B cell (primary cell): ENCODE data around the gene TRIM46. TPM values are rescaled to one million over a fixed set of nuclear protein-coding genes. Genes with fewer than 3 reads are reported as not detected.

ENCODE experiments used
- ATAC-seq: fragments of 200-7000 bp; cut with Tn5 transposase; one replicate; pipeline ENCODE4 v1.10.0; 2021; ENCODE audit warnings: low read depth, mild to moderate bottlenecking, moderate number of reproducible peaks, moderate library complexity
- CTCF ChIA-PET: fragments of 350-600 bp; sonication (Branson Sonifier 250); formaldehyde crosslinking; loops from one replicate; lab custom pipeline; 2021; ENCODE audit warnings: antibody characterized with exemption, inconsistent platforms; lab: Charles Lee
- POLR2A ChIA-PET: fragments of 350-600 bp; sonication (Branson Sonifier 250); formaldehyde crosslinking; loops from one replicate; lab custom pipeline; 2021; ENCODE audit warnings: antibody characterized with exemption; lab: Charles Lee
- DNase-seq: peaks from one replicate; pipeline ENCODE4 v3.0.0; 2013
- H2AFZ ChIP-seq: 2 replicates; pipeline ENCODE4 v1.6.1; 2012; ENCODE audit warnings: mild to moderate bottlenecking, low read depth, low read length; ENCODE audit not compliant: insufficient read depth, poor library complexity, severe bottlenecking
- H3K27ac ChIP-seq, 2 donors: 1 replicate in 1 of 2; 2 replicates in 1 of 2; pipeline ENCODE4 v1.5.1; 2012 to 2013; ENCODE audit warnings: low read length in 2 of 2, mild to moderate bottlenecking in 2 of 2, moderate library complexity in 1 of 2
- H3K27me3 ChIP-seq, 4 experiments: fragments of 200-600 bp in 1 of 4; sonication (generic) in 1 of 4; replicated peaks in 1 of 4; 1 replicate in 2 of 4; 2 replicates in 2 of 4; pipeline versions ENCODE4 v1.6.1 to v1.7.0; 2013 to 2016; ENCODE audit warnings: low read length in 3 of 4, mild to moderate bottlenecking in 2 of 4, mixed read lengths in 1 of 4, moderate library complexity in 1 of 4; ENCODE audit not compliant: insufficient read depth in 4 of 4, control insufficient read depth in 3 of 4; ENCODE audit errors: control extremely low read depth in 1 of 4
- H3K36me3 ChIP-seq, 2 experiments: replicated peaks in 1 of 2; 1 replicate in 1 of 2; 2 replicates in 1 of 2; pipeline versions ENCODE4 v1.6.1 to v1.7.1; 2013; ENCODE audit warnings: low read length in 1 of 2; ENCODE audit not compliant: insufficient read depth in 2 of 2, control insufficient read depth in 1 of 2; ENCODE audit errors: control extremely low read depth in 1 of 2, extremely low read depth in 1 of 2
- H3K4me1 ChIP-seq, 2 donors: fragments of 200-600 bp in 1 of 2; sonication (generic) in 1 of 2; 1 replicate in 1 of 2; 2 replicates in 1 of 2; pipeline versions ENCODE4 v1.5.1 to v1.6.1; 2013 to 2017; ENCODE audit warnings: low read length in 2 of 2; ENCODE audit not compliant: control insufficient read depth in 2 of 2, insufficient read depth in 2 of 2
- H3K4me2 ChIP-seq: replicated peaks from 2 replicates; pipeline ENCODE3; 2012; ENCODE audit warnings: mild to moderate bottlenecking, low read depth, low read length; ENCODE audit not compliant: poor library complexity, severe bottlenecking
- H3K4me3 ChIP-seq, 5 experiments: fragments of 200-600 bp in 1 of 5; sonication (generic) in 1 of 5; 1 replicate in 3 of 5; 2 replicates in 2 of 5; pipeline versions ENCODE4 v1.5.1 to v1.7.0; 2011 to 2016; ENCODE audit warnings: low read length in 4 of 5, mild to moderate bottlenecking in 4 of 5, low read depth in 2 of 5, control low read depth in 1 of 5, moderate library complexity in 1 of 5; ENCODE audit not compliant: insufficient read depth in 1 of 5; ENCODE audit errors: control extremely low read depth in 1 of 5, extremely low read depth in 1 of 5
- H3K79me2 ChIP-seq: fragments of 200-600 bp; sonication (generic); one replicate; pipeline ENCODE4 v1.6.0; 2016; ENCODE audit warnings: low read length; ENCODE audit not compliant: control insufficient read depth, insufficient read depth
- H3K9ac ChIP-seq: fragments of 200-600 bp; sonication (generic); 2 replicates; pipeline ENCODE4 v1.6.1; 2017; ENCODE audit warnings: mild to moderate bottlenecking, low read length, moderate library complexity
- H3K9me3 ChIP-seq, 3 donors: one replicate each; pipeline versions ENCODE4 v1.6.1 to v1.7.1; 2013; ENCODE audit warnings: low read length in 2 of 3; ENCODE audit not compliant: control insufficient read depth in 2 of 3, insufficient read depth in 1 of 3; ENCODE audit errors: control extremely low read depth in 1 of 3
- H4K20me1 ChIP-seq: 2 replicates; pipeline ENCODE4 v1.6.0; 2012; ENCODE audit warnings: mild to moderate bottlenecking, low read length; ENCODE audit not compliant: insufficient read depth, control insufficient read depth, poor library complexity, severe bottlenecking
- H3K27ac Mint-ChIP-seq: one replicate; pipeline ENCODE4 v1.8.0; 2021; ENCODE audit warnings: mixed read lengths
- H3K27me3 Mint-ChIP-seq: one replicate; pipeline ENCODE4 v1.8.0; 2021; ENCODE audit warnings: mixed read lengths
- H3K4me1 Mint-ChIP-seq: one replicate; pipeline ENCODE4 v1.8.0; 2021; ENCODE audit warnings: mixed read lengths
- H3K4me3 Mint-ChIP-seq: one replicate; pipeline ENCODE4 v1.8.0; 2021; ENCODE audit warnings: mixed read lengths
- H3K9me3 Mint-ChIP-seq: one replicate; pipeline ENCODE4 v1.8.0; 2022; ENCODE audit warnings: mixed read lengths; ENCODE audit not compliant: insufficient read depth
- EZH2 ChIP-seq: IDR thresholded peaks from 2 replicates; pipeline ENCODE4 v1.6.1; 2012; ENCODE audit warnings: borderline replicate concordance, low read depth, mild to moderate bottlenecking, moderate library complexity, low read length; ENCODE audit not compliant: insufficient read depth, poor library complexity, severe bottlenecking
- WGBS: methylation state at CpG from one replicate; pipeline ENCODE4 v1.1.5; 2013; ENCODE audit warnings: missing lambda C conversion rate; ENCODE audit not compliant: insufficient coverage; 5-methylcytosine and 5-hydroxymethylcytosine counted together
- intact Hi-C: fragments of 100-400 bp; cut with micrococcal nuclease; formaldehyde crosslinking; loops from one replicate; pipeline ENCODE4 v1.10.0; 2022
- polyA plus RNA-seq: library from polyadenylated mRNA; depleted of rRNA; stranded (reverse); fragments of >200 nt; gene quantifications from 2 replicates; pipeline ENCODE4 v1.2.3, GENCODE V29; 2012
- total RNA-seq, 2 donors: library from RNA; stranded (reverse); fragments of 120-200 nt in 1 of 2; gene quantifications; 1 replicate in 1 of 2; 2 replicates in 1 of 2; pipeline versions ENCODE4 v1.2.3 to v1.2.4, GENCODE V29; 2013 to 2022
- TF ChIP-seq, protein P1 (sequence below): fragments of 200-600 bp; IDR thresholded peaks from one replicate; pipeline ENCODE4 v1.8.0; 2022; ENCODE audit warnings: antibody characterized with exemption, mild to moderate bottlenecking

TRIM46 gene
- total and polyA plus RNA-seq, 2 donors (not counting 1 experiment from before 2014, with no cell fraction given) = 2.6 to 3.4 TPM

DNA sequence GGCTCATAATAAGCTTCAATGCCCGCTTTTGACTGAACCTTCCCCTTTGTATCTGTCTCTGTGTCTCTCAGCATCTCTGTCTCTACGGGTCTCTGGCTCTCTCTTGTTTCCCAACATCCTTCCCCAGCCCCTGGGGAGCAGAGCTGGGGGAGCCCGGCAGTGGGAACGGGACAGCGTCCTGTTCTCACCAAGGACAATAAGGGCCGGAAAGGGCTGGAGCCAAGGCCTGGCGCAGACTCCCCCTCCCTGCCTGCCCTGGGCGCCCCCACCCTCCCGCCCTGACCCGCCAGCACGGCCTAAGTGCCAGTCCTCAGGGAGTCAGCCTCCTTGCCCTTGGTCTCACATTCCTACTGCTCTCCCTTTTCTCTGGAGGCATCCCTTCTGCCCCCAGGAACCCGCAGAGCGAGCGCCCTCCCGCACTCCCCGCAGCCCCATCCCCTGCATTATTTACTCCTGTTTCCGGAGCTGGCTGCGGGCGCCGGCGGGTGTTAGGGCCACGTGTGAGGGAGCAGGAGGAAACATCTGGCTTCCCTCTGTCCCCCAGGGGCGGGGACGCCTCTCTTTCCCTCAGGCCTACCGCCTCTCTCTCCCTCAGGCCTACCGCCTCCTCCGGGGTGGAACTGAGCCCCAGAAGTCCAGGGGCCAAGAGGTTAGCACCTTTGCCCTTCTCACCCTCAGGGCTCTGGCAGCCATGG lies 7.0 kb upstream of the TRIM46 start:
- peak overlapping the region; percentile 72 for H3K27ac Mint-ChIP-seq
- H3K27me3 Mint-ChIP-seq = no peaks in the 10 kb centered on the region
- peaks cover 20% of the 10 kb centered on the region for H3K4me1 Mint-ChIP-seq
- ATAC-seq = peak; percentile 7
- TF ChIP-seq EZH2 = no peak
- TF ChIP-seq, protein P1, sequence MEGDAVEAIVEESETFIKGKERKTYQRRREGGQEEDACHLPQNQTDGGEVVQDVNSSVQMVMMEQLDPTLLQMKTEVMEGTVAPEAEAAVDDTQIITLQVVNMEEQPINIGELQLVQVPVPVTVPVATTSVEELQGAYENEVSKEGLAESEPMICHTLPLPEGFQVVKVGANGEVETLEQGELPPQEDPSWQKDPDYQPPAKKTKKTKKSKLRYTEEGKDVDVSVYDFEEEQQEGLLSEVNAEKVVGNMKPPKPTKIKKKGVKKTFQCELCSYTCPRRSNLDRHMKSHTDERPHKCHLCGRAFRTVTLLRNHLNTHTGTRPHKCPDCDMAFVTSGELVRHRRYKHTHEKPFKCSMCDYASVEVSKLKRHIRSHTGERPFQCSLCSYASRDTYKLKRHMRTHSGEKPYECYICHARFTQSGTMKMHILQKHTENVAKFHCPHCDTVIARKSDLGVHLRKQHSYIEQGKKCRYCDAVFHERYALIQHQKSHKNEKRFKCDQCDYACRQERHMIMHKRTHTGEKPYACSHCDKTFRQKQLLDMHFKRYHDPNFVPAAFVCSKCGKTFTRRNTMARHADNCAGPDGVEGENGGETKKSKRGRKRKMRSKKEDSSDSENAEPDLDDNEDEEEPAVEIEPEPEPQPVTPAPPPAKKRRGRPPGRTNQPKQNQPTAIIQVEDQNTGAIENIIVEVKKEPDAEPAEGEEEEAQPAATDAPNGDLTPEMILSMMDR = no peak
- ChIA-PET POLR2A (interaction anchor here (0.7 to 1.5 kb wide), 5 partner anchors 28 to 82 kb away, joined by 3 to 10 read pairs (median 6); partner anchors contain the start of gene SLC50A1), CTCF (interaction anchor here (0.6 to 10.6 kb wide), 27 partner anchors 12 to 497 kb away, joined by 3 to 307 read pairs (median 7); partner anchors contain the start of genes DPM3, EFNA1, EFNA4 and SLC50A1)
- Histone ChIP-seq H3K4me2 (peak overlapping the region; percentile 77), H3K4me3 (peak overlapping the region in 4 of 5 experiments; percentile 8 to 33 (median 26)), H3K9me3 (peaks cover 0 to 10% (median 0%) of the 10 kb centered on the region in 3 donors), H3K27ac (peak overlapping the region; percentile 2 to 34), H3K36me3 (peaks cover 0 to 21% of the 10 kb centered on the region in 2 experiments), H2AFZ (peak overlapping the region; percentile 69), H3K27me3 (no peaks in the 10 kb centered on the region), H4K20me1 (no peaks in the 10 kb centered on the region), H3K9ac (peak overlapping the region; percentile 24), H3K79me2 (peaks cover 24% of the 10 kb centered on the region), H3K4me1 (peaks cover 10 to 22% of the 10 kb centered on the region in 2 donors)
- no peaks in the 10 kb centered on the region for H3K9me3 Mint-ChIP-seq
- WGBS = 7% methylated on average over 17 of the region's 27 CpGs
- intact Hi-C loops = loop anchor here (1.0 to 5.0 kb wide), 4 partner anchors 26 to 103 kb away; partner anchors contain the start of genes DPM3, EFNA1 and EFNA4
- no peak for DNase-seq
- H3K4me3 Mint-ChIP-seq = peak overlapping the region; percentile 82
